Neural crest cell (in vitro differentiated cells): ENCODE measurements around the gene LIMS1. TPM values are rescaled to one million over a fixed set of nuclear protein-coding genes. Genes with fewer than 3 reads are reported as not detected.
"Not testable (repeated sequence)": the region's sequence is repeated elsewhere in the genome, so short reads cannot be mapped to it uniquely, and the experiment has no call there.

Source experiments
- DNase-seq: peaks from one replicate; pipeline ENCODE4 v3.0.0; 2021; ENCODE audit warnings: low read depth, mixed read lengths, low spot score
- H3K27ac Mint-ChIP-seq: one replicate; pipeline ENCODE4 v1.8.0; 2021; ENCODE audit warnings: mild to moderate bottlenecking, mixed read lengths; ENCODE audit not compliant: unreplicated experiment
- H3K27me3 Mint-ChIP-seq: 2 replicates; pipeline ENCODE4 v1.8.0; 2021; ENCODE audit warnings: low read depth, mild to moderate bottlenecking, mixed read lengths
- H3K36me3 Mint-ChIP-seq: 2 replicates; pipeline ENCODE4 v1.8.0; 2021; ENCODE audit warnings: low read depth, mild to moderate bottlenecking, mixed read lengths
- H3K4me1 Mint-ChIP-seq: 2 replicates; pipeline ENCODE4 v1.8.0; 2021; ENCODE audit warnings: mixed read lengths
- H3K4me3 Mint-ChIP-seq: one replicate; pipeline ENCODE4 v1.8.0; 2021; ENCODE audit warnings: mild to moderate bottlenecking, mixed read lengths
- H3K9me3 Mint-ChIP-seq: 2 replicates; pipeline ENCODE4 v1.8.0; 2021; ENCODE audit warnings: mixed read lengths
- total RNA-seq: library from RNA; stranded (reverse); gene quantifications from 2 replicates; pipeline ENCODE4 v1.2.1, GENCODE V29; 2021
- TF ChIP-seq, protein P1 (sequence below): fragments of 200-600 bp; sonication (generic); conservative IDR thresholded peaks from 2 replicates; pipeline ENCODE4 v1.5.0; 2021; ENCODE audit warnings: antibody characterized with exemption, mild to moderate bottlenecking

Gene LIMS1
- total RNA-seq, 1 donor from 2014 or later = 30.9 TPM

DNA sequence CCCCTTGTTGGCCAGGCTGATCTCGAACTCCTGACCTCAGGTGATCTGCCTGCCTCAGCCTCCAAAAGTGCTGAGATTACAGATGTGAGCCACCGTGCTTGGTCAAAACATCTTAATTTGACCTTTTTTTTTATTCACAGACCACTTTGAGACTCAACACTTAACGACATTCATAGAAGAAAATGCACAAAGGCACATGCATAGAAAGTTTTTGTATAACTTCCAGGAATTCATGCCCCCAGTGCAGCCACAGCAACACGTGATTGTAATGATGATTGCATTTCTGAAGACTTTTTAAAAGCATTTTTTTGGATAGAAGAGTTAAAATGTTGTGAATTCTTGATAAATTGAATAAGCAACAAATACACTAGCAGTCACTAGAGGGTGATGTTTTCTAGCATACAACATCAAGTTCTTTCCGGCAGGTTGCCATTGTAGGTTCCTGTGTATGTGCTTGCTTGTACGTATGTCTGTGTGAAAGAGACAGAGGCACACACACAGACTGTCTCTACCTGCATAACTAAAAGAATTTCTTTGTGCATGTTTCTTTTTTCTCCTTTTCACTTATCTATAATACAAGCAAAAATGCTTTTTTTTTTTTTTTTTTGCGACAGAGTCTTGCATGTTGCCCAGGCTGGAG is 63.0 kb downstream of the LIMS1 start:
- not testable (repeated sequence) for H3K36me3 Mint-ChIP-seq, H3K4me3 Mint-ChIP-seq, DNase-seq, H3K27me3 Mint-ChIP-seq, H3K27ac Mint-ChIP-seq, H3K9me3 Mint-ChIP-seq
- H3K4me1 Mint-ChIP-seq = peaks cover 34% of the 10 kb centered on the region
- TF ChIP-seq, protein P1, sequence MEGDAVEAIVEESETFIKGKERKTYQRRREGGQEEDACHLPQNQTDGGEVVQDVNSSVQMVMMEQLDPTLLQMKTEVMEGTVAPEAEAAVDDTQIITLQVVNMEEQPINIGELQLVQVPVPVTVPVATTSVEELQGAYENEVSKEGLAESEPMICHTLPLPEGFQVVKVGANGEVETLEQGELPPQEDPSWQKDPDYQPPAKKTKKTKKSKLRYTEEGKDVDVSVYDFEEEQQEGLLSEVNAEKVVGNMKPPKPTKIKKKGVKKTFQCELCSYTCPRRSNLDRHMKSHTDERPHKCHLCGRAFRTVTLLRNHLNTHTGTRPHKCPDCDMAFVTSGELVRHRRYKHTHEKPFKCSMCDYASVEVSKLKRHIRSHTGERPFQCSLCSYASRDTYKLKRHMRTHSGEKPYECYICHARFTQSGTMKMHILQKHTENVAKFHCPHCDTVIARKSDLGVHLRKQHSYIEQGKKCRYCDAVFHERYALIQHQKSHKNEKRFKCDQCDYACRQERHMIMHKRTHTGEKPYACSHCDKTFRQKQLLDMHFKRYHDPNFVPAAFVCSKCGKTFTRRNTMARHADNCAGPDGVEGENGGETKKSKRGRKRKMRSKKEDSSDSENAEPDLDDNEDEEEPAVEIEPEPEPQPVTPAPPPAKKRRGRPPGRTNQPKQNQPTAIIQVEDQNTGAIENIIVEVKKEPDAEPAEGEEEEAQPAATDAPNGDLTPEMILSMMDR = peak; percentile 51

DNA sequence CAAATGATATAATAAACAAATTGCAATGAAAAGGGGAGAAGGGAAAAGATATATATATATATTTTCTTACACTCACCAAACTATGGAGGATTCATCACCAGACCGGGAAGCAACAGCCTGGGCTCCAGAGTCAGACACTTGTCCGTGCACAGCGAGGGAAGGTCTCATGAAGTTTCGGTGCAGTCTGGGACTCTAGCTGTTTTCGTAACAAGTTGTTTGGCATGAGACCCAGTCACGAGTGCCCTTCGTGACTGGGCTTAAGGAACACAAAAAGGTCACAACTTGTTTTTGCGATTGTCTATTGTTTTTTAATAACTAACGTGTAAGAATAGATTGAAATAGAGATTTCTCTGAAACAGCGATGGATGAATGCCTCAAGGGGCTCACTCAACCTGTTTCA is 66.9 kb downstream of the LIMS1 start:
- not testable (repeated sequence) for H3K4me3 Mint-ChIP-seq, H3K27me3 Mint-ChIP-seq

DNA sequence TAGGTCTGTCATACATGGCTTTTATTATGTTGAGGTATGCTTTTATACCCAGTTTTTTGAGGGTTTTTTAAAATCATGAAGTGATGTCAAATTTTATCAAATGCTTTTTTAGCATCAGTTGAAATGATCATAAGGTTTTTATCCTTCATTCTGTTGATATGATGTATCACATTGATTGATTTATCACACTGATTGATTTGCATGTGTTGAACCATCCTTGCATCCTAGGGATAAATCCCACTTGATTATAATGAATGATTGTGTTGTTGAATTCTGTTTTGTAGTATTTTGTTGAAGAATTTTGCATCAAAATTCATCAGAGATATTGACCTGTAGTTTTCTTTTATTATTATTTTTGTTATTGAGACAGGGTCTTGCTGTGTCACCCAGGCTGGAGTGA is 68.2 kb downstream of the LIMS1 start:
- TF ChIP-seq, protein P1 = no peak
- Mint-ChIP-seq H3K27me3 (no peaks in the 10 kb centered on the region), H3K9me3 (peaks cover 5% of the 10 kb centered on the region), H3K36me3 (peaks cover 18% of the 10 kb centered on the region), H3K4me3 (no peak overlapping the region), H3K27ac (no peak overlapping the region), H3K4me1 (no peaks in the 10 kb centered on the region)
- DNase-seq = no peak

More for the DNA sequence above, 66.9 kb downstream of the LIMS1 start:
- not testable (repeated sequence) for H3K4me1 Mint-ChIP-seq, H3K9me3 Mint-ChIP-seq, DNase-seq, H3K27ac Mint-ChIP-seq
- H3K36me3 Mint-ChIP-seq = peaks cover 18% of the 10 kb centered on the region

DNA sequence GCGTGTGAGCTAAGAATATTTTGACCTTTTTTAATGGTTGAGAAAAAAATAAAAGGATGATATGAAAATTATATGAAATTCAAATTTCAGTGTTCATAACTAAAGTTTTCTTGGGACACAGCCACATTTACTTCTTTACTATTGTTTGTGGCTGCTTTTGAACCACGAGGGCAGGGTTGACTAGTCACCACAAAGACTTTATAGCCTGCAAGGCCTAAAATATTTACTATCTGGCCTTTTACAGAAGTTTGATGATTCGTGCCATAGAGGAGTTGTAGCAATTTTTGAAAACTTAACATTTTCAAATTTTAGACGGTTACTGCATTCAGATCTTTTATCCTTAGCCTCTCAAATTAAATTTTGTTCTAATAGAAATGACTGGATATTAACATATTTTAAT is 69.9 kb downstream of the LIMS1 start:
- Mint-ChIP-seq H3K27me3 (no peaks in the 10 kb centered on the region), H3K4me1 (peaks cover 3% of the 10 kb centered on the region), H3K36me3 (peaks cover 18% of the 10 kb centered on the region), H3K4me3 (no peak overlapping the region), H3K27ac (no peak overlapping the region), H3K9me3 (peaks cover 5% of the 10 kb centered on the region)
- TF ChIP-seq, protein P1 = no peak
- no peak for DNase-seq

DNA sequence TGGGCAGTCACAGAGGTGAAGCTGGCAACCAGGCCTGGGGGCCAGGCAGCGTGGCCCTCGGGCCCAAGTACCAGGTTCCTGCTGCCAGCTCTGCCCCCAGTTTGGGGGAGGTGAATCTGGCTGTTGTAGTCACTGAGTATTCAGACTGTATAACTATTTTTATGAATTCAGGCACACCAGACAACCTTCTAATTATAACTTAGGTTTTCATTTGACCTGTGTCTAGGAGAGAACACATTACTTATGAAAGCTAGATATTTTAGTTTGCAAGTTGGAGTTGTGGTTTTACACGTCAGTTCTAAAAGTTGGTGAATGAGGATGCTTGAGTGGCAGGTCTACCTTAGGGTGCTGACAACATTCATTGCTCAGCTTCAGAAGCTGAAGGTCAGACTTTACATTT is 71.7 kb downstream of the LIMS1 start:
- Mint-ChIP-seq H3K36me3 (peaks cover 12% of the 10 kb centered on the region), H3K4me1 (peaks cover 3% of the 10 kb centered on the region), H3K9me3 (peaks cover 3% of the 10 kb centered on the region), H3K4me3 (no peak overlapping the region), H3K27me3 (no peaks in the 10 kb centered on the region), H3K27ac (no peak overlapping the region)
- DNase-seq = no peak
- TF ChIP-seq, protein P1 = no peak

DNA sequence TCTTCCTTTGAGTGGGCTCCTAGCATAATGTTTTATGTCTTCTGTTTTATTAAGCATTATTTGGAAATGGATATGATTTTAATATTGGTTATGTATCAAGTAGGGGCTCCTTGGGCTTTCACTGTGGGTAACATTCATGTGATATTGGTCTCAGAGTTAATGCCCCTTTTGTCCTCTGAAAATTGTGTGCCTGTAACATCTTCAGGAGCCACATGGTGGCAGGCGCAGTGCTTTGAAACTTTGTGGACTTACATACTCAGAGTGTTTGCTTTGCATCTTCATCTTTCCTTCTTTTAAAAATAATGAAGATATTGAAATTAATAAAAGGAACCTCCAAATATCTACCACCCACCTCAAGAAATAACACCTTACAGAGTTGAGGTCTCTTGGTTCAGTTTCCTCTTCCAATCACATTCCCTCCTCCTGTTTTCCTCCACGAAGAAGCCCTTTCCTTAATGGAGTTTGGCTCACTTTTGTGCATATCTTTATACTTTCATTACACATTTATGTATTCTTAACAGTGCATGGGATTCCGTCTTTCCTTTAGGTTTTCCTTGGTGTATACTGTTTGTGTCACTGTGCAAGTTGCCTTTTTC is 73.5 kb downstream of the LIMS1 start:
- TF ChIP-seq, protein P1 = peak; percentile 75
- Mint-ChIP-seq H3K27me3 (no peaks in the 10 kb centered on the region), H3K9me3 (peaks cover 3% of the 10 kb centered on the region), H3K27ac (peak overlapping the region; percentile 21), H3K36me3 (peaks cover 5% of the 10 kb centered on the region), H3K4me3 (no peak overlapping the region), H3K4me1 (peaks cover 3% of the 10 kb centered on the region)
- no peak for DNase-seq
